HG03280 (cell line): ENCODE data around the gene FITM2.
A peak's percentile ranks its signal among the peaks of the same experiment; 100 is the strongest.
"Not testable (repeated sequence)": the region's sequence is repeated elsewhere in the genome, so short reads cannot be mapped to it uniquely, and the experiment has no call there.

Experiments
- ATAC-seq: cut with Tn5 transposase; IDR thresholded peaks from one replicate; pipeline ENCODE4 v1.9.1; 2021; ENCODE audit warnings: mild to moderate bottlenecking, moderate library complexity; ENCODE audit not compliant: unreplicated experiment

FITM2 gene, protein sequence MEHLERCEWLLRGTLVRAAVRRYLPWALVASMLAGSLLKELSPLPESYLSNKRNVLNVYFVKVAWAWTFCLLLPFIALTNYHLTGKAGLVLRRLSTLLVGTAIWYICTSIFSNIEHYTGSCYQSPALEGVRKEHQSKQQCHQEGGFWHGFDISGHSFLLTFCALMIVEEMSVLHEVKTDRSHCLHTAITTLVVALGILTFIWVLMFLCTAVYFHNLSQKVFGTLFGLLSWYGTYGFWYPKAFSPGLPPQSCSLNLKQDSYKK

DNA sequence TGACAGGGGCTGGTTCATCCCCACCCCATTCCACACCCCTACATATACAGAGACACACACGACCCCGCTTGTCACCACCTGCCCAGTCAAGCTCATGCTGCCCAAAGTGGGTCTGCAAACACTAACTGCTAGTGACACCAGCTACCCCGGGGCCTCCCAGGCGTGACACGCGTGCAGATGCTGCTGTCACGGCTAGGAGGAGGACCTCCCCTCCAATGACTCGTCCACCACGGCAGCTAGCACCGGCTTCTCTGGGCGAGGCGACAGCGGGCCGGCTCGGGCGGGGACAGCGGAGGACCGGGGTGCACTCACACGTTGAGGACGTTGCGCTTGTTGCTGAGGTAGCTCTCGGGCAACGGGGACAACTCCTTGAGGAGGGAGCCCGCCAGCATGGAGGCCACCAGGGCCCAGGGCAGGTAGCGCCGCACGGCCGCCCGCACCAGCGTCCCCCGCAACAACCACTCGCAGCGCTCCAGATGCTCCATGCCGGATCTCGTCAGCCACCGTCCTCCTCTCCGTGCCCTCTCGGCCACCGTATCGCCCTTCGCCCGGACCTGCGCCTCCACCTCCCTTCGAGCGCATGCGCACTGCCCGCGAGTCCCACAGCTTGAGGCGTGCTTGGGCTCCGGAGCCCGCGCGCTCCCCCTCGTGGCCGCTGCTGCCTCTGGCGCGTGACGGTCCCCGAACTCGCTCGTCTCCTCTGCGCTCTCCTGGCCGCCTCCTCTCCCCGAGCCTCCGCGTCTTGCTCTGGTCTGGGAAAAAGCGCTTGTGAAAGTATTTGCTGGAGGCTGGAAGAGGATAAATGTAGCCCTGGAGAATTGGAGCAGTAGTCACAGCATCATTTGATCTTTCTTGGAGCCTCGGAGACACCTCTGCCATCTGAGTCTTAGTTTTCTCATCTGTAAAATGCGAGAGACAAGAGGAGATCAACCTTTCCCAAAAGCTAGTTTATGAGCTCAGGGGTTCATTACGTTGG, at the start of gene FITM2:
Gene FITM2 (minus strand): TSS at position 539 of the 976 bp plus-strand sequence. CDS start 54 bp downstream, at position 485.
- ATAC-seq = peak; percentile 91

DNA sequence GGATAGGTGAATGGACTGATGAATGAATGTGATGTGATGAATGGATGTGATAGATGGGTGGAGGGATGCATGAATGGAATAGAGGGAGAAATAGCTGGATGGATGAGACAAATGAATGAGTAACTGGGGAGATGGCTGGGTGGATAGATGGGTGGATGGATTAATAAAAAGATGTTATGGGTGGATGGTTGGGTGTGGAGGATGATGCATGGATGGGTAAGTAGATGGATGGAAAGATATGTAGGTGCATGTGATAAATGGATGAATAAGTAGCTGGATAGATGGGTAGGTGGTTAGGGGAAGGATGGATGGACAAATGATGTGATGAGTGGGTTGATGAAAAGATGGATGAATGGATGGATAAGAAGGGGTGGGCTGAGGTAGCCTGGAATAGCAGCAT, 49.2 kb upstream of the FITM2 start:
- no peak for ATAC-seq

DNA sequence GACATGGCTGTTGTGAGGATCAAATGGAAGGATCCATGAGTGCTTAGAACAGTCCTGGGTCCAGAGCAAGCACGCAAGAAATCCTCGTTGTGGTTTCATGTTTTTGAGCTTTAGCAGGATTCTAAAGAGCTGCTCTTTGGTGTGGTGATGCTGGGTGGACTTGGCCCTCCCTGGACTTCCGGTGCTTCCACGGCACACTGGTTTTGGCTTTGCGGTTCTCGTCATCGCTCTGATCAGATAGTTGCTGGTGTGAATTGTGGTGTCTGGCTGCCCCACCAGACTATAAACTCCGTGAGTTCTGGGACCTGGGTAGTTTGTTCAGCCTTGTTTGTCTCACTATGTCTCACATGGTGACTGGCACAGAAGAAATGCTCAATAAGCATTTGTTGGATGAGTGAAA, 47.8 kb upstream of the FITM2 start:
- ATAC-seq = no peak

DNA sequence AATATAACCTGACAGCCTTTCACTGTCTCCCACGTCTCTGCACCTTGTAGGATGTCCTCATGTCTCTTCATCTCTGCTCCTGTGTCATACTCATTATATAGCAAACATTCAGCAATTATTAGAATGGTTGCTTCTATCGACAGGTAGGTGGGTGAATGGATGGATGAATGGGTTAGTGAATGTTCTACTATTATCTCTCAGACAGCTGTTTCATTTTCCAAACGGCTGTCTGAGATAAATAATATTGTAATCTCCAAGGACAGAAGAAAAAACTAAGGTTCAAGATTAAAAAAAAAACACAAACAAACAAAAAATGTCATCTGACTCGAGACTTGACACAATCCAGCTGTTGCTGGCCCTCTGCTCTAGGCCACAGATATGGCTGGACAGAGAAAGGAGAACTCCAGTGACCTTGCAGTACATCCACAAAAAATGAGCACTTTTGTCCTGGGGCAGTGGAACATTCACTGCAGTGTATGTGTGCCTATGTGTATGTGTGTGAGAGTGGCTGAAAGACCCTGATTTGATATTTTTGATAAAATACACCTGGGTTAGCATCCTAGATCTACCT, 46.6 kb upstream of the FITM2 start:
- ATAC-seq = no peak

DNA sequence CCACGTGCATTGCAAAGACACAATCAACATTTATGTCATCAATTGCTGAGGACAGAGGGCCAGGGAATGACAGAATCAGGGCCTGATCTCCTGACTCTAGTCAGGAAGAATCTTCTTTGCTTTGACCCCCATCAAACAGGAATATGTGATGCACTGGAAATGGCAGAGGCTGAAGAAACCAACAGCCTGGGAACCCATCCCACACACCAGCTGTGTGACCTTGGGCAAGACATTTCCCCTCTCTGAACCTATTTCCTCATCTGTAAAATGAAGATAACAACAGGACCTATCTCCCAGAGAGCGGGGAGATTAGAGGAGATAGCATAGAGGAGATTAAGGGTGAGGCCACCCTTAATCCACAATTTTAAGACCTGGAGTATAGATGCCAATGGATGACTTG, 46.0 kb upstream of the FITM2 start:
- ATAC-seq = no peak

DNA sequence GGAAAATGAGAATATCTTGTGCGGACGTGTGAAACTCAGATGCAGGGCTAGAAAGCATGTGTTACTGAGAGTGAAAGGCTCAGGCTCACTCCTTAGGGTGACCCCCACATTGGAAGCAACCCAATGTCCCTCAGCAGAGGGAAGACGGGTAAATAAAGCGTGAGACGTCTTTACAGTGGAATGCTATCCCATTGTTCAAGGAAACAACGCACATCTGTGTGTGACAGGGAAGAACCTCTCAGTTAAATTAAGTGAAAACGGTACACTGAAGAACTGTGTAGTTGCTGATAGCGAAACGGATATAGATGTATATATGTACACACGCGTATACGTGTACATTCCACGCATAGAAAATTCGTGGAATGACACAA, 45.3 kb upstream of the FITM2 start:
- ATAC-seq = no peak

DNA sequence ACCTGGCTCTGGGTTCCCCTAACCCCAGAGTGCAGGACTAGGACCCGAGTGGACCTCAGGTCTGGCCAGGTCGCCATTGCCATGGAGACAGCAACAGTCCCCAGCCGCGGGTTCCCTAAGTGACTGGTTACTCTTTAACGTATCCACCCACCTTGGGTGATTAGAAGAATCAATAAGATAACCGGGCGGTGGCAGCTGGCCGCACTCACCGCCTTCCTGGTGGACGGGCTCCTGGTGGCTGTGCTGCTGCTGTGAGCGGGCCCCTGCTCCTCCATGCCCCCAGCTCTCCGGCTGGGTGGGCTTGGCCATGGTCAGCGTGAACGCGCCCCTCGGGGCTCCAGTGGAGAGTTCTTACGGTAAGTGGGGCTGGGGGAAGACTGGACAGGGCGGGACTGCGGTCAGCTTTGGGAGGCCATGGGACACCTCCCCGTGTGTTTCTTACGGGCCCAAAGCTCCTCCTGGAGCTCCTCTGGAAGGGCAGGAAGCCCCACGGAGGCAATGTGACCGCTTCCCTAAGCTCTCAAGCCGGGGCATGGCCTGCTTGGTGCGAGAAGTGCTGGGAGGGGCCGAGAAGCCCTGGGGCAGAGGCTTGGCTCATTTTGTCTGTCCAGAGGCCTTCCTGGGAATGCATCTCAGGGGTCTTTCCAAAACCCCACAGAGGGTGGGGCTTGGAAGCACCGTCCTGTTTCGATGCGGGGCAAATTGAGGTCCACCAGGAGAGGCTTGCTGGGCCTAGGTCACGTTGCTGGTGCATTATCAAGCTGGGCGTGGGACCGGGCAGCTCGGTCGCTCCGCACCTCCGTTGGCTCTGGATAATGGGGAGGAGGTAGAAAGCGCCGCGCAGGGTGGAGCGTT, 44.7 kb upstream of the FITM2 start, which contains the start of gene HNF4A:
Gene HNF4A (plus strand): TSS at position 202 of the 855 bp plus-strand sequence. CDS start 106 bp downstream, at position 308.
- no peak for ATAC-seq

DNA sequence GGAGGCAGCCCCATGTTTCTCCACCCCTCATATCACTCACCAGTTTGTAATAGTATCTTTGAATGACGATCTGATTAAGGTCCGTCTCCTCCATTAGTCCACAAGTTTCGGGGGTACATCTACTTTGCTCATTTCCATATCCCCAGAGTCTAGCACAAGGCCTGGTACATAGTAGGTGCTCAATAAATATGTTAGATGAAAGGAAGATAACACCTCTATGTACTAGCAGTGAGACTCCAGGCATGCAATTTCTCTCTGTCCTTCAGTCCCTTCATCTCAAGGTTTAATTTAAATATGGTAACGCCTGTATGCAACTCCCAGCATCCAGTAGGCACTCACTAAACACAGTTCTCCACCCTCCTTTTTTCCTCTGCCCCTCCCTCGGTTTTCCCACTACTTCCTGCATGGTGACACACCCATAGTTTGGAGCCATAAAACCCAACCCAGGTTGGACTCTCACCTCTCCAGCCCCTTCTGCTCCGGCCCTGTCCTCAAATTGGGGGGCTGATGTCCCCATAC, 44.0 kb upstream of the FITM2 start:
- no peak for ATAC-seq

DNA sequence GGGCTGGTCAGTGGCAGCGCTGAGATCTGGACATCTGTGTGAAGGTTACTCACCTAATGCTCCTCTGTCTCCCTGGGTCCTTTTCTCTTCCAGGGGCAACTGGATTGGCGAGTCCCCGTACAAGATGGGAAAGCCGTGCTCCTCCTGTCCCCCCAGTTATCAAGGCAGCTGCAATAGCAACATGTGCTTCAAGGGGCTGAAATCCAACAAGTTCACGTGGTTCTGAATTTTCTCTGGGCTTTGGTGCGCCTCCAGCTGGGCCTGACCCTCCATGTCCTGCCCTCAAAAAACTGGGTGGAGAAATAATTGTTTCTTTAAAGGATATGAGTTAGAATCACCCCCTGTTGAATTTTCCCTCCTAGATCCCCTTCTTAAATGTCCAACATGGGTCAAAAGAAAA, 39.6 kb upstream of the FITM2 start:
- no peak for ATAC-seq

DNA sequence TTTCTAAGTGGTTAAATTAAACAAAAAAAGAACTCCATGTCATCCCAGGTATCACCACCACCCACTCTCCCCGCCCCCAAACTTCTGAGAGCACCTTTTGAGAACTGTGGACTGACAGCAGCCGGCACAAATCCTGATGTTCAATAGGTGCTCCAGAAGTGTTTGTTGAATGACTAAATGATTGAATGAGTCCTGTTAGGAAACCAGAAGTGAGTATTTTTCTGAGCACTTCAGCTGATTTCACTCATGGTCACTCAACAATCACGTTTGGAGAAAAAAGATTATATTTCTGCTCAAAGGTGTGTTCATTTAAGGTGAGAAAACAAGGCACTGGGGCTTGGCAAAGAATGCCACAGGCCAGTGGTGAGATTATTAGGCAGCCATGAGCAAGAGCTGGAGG, 38.3 kb upstream of the FITM2 start:
- no peak for ATAC-seq

DNA sequence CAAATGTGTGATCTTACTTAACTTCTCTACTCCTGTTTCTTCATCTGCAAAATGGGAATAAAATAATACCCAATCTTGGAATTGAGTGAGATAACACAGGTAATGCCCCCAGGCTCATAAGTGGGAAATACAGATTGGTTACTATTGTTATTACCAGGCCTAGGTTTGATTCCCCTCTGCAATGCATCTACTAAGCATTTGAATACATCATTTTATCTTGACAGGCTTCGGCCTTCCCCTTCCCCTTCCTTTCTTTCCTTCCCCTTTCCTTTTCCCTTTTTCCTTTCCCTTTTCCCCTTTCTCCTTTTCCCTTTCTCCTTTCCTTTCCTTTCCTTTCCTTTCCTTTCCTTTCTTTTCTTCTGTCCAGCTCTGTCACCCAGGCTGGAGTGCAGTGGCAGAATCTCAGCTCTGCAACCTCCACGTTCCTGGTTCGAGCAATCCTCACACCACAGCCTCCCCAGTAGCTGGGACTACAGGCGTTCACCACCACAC, 37.2 kb upstream of the FITM2 start:
- ATAC-seq = no peak

DNA sequence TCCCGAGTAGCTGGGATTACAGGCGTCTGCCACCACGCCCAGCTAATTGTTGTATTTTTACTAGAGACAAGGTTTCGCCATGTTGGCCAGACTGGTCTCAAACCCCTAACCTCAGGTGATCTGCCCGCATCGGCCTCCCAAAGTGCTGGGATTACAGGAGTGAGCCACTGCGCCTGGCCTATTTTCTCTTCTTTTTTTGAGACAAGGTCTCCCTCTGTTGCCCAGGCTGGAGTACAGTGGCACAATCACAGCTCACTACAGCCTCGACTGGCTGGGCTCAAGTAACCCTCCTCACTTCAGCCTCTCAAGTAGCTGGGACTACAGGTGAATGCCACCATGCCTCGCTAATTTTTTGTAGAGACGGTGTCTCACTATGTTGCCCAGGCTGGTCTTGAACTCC, 34.9 kb upstream of the FITM2 start:
- not testable (repeated sequence) for ATAC-seq

DNA sequence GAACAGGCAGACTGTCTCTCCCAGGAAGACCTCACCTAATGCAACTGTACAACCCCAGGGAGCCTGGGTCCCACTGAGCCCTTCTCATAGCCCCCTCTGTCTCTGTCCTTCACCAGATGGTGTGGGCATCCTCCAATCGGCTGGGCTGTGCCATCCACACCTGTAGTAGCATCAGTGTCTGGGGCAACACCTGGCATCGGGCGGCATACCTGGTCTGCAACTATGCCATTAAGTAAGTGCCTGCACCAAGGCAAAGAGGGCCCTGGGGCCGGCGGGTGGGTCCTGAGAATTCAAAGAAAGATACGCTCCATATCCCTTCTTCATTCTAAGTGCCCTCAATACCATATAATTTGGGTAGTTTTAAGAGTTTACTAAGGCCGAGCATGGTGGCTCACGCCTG, 34.1 kb upstream of the FITM2 start:
- ATAC-seq = no peak

DNA sequence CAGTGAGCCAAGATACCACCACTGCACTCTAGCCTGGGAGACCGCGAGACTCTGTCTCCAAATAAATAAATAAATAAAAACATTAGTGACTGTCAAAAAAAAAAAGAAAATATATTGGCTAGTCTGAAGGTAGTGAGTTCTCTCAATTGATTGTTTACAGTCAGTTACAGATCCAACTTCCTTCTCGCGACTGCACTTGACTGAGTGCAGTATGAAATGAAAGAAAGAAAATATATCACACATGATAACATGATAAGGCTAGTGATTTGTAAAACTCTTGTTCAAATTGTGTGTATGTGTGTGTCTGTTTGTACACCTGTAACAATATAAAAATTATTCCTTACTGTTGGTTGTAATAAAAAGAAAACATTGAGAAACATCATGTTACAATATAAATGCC, 33.7 kb upstream of the FITM2 start:
- no peak for ATAC-seq

DNA sequence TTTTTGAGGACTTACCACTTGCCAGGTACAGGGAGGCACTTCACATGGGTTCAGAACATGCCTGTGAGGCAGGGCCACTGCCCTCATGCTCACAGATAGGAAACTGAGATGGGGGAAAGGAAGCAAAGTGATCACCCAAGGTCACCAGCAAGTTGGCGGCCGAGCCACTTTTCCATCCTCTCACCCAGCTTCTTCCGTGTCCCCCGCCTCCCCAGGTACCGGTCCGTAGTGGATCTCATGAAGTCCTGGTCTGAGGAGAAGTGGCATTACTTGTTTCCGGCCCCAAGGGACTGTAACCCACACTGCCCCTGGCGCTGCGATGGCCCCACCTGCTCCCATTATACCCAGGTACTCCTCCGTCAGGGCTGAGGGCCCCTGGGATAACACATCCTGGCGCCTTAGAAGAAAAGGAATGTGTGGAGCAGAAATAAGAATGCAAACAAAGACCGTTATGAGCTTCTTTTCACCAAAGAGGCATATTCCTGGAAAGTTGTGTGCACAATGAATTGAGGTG, 32.2 kb upstream of the FITM2 start:
- no peak for ATAC-seq

DNA sequence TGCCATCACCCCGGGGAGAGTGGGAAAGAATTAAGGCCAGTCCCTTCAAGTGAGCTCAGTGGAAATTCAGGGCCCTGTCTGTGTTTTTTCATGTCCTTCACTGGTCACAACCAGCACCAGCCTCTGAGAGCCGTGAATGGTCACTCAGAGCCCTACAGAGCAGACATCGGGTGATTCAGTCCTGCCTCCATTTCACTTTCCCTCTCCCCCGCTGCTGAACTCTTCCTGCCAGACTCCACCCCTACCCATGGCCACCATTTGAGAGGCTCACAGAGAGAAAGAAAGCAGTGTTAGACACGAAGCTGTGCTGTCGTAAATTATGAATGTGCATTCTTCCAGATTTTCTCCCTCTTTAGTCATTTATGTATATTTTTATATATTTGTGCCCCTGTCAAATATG, 31.2 kb upstream of the FITM2 start:
- no peak for ATAC-seq

DNA sequence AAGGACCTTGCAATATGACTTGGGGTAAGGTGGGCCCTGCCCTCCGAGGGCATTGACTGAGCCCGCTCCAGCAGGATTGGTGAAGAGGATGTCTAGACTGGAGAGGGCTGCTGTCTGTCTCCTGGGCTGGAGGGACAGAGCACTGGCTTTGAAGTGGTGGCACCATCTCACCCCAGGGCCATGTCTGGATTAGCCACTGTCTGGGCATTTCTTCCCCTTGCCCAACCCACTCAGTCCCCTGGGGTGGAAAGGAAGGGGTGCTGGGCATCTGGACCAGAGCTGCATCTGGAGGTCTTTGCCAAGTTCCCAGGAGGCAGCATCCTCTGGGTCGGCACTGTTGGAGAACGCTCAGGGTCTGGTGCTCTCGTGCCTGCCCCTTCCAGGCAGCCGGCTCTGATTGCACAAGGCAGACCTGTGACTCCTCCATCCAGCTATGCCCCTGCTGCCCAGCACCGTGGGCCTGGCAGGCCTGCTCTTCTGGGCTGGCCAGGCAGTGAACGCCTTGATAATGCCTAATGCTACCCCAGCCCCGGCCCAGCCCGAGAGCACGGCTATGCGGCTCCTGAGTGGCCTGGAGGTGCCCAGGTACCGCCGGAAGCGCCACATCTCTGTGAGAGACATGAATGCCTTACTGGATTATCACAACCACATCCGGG, 25.9 kb upstream of the FITM2 start, which contains the start of gene R3HDML:
Gene R3HDML (plus strand): TSS at position 319 of the 656 bp plus-strand sequence. CDS start 115 bp downstream, at position 434.
- ATAC-seq = no peak

DNA sequence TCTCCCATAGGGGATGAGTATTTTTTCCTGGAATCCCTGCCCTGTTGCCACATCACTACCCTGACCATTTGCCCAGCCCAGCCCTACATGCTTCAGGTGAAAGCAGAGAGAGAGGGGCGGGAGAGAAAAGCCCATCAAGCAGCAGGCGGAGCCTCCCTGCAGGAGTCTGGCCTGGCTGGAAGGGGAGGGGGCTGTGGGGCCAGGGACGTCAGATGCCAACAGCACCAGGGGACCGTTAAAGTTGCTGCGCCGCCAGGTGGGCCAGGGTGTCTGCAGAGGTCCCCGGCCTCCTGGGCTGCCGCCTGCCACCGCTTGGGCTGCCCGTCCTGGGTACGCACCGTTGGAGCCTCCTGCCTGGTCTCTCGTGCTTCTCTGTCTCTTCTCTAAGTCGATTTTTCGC, 25.1 kb upstream of the FITM2 start:
- ATAC-seq = no peak

DNA sequence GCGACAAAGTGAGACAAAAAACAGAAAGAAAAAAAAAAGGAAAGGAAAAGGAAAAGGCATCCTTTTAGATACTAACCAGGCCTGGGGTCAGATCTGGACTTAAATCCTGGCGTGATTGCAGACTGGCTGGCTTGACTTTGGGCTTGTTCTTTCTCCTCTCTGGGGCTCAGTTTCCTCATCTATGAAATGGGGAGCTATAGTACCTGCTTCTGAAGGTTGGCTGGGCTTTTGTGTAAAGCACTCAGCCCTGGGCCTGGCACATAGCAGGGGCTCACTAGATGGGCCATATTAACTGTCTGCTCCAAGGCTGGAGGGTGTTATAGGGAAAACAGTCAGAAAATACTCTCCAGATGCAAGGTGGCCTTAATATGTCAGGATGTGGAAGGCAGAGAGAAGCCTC, 24.7 kb upstream of the FITM2 start:
- no peak for ATAC-seq

DNA sequence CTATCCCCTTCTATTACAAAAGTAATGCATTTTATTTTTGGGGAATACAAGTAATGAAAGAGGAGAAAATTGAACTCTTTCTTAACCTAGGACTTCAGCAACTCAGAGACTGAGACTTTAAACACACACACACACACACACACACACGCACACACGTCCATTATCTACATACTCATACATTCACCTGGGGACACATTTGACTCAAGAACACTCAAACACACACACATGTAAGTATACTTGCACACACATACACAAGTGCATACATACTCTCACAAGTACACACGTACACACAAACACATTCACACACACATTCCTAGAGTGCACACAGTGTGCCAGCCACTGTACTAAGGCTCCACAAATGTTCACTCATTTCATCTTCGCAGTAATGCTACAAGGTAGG, 23.7 kb upstream of the FITM2 start:
- no peak for ATAC-seq
